Midbrain (tissue), 1 donor: ENCODE results near the gene ABCC11.
"Not testable (repeated sequence)": the region's sequence is repeated elsewhere in the genome, so short reads cannot be mapped to it uniquely, and the experiment has no call there.

Experiments used
- DNase-seq: peaks from one replicate; lab custom pipeline; 2025; lab: John Stamatoyannopoulos, UW

The ABCC11 gene

DNA sequence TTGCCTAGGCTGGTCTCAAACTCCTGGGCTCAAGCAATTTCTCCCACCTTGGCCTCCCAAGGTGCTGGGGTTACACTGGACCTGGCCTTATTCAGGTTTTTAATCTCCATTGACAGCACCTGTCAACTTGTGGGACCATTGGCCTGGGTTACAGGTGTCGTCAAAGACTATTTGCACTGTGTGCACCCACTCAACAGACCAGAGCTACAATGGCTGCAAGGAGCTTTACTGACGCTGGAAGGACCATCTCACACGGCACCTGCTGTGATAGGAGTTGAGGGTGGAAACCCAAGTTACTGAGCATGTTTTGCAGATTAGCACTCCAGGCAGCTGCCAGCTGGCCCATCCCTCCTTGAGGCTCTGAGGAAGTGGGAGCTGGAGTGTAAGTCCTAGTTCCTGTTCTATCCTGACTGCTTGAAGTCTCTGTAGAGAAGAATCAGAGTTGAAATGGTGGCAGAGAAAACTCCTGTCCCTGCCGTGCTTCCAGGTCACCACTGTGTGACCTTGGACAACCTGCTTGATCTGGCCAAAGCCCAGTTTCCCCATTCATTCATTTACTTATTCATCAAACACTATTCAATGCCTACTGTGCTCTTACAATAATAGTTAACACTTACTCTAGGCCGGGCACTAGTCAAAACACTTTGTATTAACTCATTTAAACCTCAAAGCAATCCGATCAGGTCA is 45.7 kb downstream of the ABCC11 start:
- no peak for DNase-seq

DNA sequence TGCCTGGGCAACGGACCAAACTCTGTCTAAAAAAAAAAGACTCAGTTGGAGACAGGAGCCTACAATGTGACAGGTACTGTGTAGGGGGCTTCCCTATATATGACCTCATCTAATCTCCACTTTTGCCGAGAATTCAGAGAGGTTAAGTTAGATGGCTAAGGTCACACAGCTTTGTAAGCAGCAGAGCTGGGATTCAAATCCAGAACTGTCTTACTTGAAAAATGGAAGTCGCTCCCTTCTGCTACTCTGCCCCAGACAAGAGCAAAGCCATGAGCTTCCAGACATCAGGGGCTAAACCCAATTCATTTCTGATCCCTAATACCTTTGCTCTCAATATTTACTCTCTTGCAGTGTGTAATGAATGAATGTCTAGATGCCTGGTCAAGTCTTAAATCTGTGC is 50.0 kb downstream of the ABCC11 start:
- no peak for DNase-seq

DNA sequence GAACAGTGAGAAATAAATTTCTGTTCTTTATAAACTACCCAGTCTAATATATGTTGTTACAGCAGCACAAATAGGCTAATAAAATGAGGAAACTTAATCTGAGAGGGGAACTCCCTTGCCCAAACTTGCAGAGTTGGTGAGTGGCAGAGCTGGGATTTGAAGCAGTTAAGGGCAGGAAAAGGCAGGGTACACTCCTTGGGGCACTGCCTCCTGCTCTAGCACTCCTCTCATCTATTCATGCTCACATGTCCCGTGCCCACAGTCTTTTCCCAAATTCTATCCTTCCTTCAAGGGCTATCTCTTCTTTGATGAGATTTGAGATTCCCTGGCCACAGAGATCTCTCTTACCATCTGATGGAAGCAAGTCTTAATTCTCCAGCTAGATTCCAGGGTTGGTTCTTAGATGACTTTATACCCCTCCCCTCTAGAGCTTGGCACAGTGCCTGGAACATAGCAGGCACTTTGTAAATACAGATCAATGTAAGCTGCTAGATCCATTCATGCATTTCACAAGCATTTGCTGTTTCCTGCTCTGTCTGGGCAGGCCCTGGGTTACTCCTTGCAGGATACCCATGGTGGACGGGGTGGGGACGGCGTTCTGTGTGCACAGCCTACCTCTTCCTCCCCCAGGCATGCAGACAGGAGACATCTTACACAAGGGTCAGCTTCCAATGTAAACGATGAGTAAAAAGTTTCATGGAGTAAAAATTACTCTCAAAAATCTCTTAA is 52.3 kb downstream of the ABCC11 start:
- no peak for DNase-seq

DNA sequence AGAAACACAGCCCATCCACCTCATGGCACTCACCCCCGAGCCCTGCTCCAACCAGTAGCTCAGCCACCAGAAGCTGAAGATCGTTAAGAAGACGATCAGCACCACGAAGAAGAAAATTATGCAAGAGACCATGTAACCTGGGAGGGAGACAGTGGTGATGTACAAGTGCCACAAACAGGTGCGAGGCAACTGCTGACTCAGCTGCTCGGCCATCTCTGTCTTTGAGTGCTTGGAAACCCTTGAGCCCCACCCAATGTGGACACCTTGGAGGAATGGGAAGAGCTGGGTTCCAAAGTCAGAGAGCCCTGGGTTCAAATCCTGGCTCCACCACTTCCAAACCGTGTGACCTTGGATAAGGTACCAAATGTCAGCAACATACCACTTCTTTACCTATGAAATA is 53.5 kb downstream of the ABCC11 start:
- DNase-seq: no peak

DNA sequence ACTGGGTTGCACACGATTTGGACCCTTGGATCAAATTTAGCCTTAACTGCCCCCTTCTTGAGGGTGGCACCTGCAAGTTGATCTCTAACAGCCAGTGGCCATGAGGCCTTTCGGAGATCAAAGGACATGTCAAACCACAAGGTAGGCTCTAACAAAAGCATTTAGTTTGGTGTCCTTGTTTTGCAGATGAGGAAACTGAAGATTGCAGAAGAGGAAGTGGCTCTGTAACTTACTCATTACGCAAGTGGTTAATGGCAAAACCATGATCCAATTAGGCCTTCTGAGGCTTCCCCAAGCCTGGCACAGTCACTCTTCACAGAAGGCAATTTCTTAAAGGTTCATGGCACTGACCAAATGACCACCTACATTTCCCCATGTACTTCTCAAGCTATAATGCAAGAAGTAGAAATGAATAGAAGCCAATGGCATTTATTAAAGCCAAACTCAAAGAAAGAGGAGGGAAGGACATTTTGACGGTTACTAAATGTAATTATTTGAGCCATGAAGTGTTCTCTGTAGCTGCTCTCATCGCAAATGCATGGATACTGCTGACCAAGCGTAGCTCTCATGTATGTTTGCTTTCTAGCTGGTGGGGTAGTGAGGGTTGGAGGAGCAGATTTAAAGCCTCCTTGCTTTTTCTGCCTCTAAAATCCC is 58.8 kb downstream of the ABCC11 start:
- no peak for DNase-seq

DNA sequence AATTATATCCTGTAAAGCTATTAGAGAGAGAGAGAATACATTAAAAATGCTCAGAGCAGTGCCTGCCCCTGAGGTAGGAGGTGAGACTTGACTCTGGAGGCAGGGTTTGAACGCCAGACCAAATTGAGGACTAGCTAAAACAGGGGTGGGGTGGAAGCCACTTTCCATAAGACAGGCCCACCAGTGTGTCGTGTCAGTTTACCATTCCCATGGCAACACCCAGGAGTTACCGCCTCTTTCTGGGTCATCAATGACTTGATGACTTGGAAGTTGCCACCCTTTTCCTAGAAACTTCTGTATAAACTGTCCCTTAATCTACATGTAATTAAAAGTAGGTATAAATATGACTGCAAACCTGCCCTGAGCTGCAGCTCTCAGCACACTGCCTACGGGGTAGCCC is 59.6 kb downstream of the ABCC11 start:
- no peak for DNase-seq

DNA sequence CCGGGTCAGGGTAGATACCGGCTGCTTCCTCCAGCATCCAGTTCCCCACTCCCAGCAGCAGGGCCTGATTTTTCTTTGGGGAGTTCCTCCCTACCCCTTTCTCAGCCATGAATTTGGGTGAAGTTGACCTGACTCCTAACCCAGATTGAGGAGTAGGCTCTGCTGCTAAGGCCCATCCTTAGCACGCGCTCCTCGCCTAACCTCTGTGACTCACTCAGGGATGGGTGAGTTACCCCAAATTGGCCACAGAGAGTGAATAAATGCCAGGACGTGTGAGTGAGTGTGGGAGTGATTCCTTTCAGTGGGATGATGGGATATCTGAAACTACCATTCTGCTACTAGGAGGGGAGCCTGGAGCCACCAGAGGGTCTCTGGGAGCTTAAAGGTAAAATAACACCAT is 62.7 kb downstream of the ABCC11 start:
- DNase-seq: no peak

DNA sequence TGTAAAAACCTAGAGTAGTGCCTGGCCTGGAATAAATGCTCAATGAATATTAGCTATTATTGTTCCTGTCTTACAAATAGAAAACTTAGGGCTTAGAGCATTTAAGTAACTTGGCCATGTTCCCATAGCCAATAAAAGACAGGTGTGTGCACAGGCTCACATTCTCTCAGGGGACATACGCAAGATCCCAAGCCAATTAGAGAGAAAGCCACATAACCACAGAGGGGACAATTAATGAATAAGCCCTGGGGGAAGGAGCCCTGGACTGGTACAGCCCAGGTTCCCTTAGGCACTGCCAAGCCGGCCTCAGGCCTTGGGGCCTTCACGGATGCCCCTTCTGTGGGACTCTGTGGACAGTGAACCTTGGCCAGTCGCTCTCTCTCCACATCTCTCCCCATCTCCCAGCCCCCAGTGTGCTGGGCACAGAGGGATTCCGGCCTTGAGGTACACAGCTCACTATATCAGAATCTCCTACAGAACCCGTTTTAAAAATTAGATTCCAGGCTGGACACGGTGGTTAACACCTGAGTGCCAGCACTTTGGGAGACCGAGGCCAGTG is 64.3 kb downstream of the ABCC11 start:
- no peak for DNase-seq

DNA sequence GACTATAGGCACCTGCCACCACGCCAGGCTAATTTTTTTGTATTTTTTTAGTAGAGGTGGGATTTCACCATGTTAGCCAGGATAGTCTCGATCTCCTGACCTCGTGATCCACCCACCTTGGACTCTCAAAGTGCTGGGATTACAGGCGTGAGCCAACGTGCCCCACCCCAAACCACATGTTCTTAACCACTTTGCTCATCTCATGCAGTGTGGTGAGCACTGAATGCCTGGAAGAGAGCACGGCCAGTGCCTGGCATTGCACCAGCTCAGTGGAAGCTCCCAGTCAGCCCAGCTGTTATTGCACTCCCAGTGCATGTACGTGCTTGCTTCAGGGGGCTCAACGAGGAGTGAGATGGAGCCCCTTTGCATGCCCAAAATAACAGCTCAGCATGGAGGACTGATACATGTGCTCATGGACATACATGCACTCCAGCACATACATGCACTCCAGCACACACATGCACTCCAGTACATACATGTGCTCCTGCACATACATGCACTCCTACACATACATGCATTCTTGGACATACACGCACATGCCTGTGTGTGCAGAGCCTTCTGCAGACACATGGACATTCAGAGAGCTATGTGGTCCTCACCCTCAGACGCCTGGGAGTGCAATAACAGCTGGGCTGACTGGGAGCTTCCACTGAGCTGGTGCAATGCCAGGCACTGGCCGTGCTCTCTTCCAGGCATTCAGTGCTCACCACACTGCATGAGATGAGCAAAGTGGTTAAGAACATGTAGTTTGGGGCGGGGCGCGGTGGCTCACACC is 65.4 kb downstream of the ABCC11 start:
- not testable (repeated sequence) for DNase-seq

DNA sequence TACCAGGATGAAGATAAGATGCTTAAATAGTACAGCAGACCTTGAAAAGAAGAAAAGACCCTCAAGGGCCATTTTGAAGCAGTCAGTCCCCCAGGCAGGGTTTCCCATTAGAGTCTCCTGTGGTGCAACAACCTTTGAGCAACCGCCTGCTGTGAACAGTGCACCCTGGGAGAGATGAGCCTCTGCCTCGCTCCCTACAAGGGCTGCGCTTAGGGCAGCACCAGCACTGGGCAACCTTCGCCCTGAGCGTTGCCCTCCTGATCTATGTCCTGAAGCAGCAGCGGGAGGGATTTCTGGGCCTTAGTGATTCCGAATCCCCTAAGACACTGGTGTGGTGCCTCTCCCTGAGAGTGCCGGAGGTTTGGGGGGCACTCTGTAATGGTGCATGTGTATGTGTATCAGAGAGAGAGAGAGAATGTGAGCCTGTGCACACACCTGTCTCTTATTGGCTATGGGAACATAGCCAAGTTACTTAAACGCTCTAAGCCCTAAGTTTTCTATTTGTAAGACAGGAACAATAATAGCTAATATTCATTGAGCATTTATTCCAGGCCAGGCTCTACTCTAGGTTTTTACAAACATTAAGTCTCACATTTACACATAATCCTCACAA is 66.4 kb downstream of the ABCC11 start:
- DNase-seq: no peak

DNA sequence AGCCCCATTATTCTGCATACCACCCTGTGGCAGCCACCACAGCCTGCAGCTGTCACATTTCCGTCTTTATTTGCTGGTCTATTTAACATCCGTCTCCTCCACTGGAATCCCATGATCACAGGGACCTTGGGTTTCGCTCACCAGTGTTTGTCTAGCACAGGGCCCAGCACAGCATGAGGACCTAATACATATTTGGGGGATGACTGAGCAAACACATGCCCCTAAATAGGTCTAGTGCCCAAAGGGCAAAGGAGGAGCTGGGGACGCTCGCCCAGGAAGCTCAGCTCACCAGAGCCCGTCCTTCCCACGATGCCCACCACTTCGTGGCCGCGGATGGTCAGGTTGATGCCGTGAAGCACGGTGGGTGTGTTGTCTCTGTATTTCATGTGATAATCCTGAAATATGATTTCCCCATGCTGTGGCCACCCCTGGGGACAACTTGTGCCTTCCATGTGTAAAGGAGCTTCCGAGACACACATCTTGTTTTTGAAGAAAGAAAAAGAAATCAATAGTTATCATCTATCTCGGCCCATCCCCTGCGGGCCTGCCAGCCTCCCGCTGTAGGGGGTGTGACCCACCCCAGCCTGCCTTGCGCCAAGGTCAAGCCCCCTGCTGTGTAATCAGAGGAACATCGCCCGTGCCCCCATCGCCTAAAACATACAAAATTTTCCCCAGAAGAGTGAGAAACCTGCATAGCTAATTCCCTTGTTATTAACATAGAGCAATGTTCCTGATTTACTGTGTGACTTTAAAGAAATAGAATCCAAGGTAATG is 70.5 kb downstream of the ABCC11 start:
- no peak for DNase-seq

DNA sequence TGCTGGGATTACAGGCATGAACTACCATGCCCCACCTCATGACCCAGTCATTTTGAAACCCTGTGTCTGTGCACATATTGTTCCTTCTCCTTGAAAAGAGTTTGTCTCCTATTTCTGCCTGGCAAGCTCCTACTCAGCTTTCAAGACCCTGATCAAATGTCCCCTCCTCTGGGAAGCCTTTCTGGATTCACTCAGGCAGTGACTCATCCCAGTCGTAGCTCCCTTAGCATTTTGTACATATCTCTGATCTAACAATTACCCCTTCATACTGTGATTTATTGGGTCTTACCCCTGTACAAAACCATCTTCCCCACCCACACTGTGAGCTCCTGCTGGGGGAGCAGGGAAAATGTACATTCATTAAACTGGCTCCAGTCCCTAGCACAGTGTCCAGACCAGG is 73.5 kb downstream of the ABCC11 start:
- DNase-seq: no peak

DNA sequence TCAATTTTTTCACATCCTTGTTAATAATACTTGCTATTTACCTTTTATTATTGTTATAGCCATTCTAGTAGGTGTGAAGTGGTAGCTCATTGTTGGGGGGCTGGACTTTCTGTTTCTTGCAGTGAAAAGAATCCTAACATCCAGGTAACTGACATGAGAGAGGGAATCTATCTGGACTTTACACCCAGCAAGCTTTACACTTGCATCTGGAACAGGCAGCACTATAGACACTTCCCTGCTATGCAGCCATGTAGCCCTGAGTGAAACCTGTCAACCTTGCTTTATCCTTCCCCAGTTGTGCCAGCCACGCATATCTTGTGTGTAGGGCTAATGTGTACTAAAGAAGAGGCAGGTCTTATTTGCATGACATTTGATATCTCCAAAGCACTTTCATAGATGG is 74.7 kb downstream of the ABCC11 start:
- no peak for DNase-seq

DNA sequence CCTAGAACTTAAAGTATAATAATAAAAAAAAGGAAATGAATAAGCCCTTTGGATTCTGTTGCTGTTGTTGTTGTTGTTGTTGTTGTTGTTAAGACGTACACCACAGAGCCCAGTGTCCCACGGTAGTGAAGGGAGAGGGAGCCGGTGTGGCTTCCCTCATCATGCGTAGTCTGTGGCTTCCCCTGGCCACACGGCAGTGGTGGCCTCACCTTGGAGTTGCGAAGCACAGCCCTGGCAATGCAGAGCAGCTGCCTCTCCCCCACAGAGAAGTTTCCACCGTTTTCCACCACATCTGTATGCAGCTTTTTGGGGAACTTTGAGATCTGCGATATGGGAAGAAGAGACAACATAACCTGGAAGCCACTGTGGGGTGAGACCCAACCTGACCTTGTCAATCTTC is 77.4 kb downstream of the ABCC11 start:
- DNase-seq: no peak

DNA sequence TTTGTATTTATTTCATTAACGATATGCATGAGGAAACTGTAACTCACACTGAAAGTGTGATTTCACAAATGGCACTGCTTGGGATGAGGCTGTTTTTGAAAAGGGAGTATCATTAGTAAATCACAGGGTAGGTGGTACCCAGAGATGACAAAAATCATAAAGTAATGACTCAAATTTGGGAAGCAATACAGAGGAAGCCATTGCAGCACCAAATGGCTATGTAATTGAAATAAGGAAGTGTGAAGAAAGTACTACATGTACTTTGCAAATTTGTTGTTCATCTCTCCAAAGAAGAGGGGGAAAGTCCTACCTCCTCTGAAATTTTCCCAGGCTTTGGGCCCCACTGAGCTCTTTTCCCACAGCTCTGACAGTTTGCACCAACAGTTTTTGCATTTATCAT is 79.3 kb downstream of the ABCC11 start:
- no peak for DNase-seq

DNA sequence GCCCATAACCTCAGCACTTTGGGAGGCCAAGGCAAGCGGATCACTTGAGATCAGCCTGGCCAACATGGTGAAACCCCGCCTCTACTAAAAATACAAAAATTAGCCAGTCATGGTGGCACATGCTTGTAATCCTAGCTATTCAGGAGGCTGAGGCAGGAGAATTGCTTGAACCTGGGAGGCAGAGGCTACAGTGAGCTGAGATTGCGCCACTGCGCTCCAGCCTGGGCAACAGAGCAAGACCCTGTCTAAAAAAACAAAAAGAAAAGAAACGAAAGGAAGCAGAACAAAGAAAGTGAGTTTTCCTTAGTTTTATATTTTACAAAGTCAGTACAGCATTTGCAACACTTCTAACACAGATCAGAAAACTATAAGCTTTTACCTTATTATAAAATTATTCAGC is 80.7 kb downstream of the ABCC11 start:
- DNase-seq: not testable (repeated sequence)

DNA sequence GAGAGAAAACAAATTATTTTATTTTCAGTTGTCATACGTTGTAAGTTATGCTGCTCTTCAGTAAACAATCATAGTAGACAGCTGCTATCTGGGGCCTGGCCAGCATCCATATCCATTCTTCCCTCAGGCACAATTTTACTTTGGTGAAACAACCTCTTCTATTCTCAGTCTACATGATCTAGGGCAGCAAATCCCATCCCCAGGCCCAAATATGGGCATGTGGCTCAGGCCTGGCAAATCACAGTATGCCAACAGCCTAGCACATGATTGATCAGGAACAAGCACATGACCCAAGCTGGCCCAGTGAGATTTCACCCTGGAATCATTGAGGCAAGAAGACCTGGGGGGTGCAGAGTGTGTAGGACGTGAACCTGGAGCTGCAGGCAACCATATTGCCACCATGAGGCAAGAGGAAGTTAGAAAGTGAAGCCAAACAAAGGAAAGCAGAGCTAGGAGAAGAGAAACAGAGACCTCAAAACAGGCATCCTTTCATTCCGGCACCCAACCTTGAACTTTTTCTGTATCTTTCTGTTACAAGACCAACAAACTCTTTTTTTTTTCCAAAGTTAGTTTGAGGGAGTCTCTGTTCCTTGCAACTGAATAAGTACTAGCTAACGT is 81.3 kb downstream of the ABCC11 start:
- no peak for DNase-seq

DNA sequence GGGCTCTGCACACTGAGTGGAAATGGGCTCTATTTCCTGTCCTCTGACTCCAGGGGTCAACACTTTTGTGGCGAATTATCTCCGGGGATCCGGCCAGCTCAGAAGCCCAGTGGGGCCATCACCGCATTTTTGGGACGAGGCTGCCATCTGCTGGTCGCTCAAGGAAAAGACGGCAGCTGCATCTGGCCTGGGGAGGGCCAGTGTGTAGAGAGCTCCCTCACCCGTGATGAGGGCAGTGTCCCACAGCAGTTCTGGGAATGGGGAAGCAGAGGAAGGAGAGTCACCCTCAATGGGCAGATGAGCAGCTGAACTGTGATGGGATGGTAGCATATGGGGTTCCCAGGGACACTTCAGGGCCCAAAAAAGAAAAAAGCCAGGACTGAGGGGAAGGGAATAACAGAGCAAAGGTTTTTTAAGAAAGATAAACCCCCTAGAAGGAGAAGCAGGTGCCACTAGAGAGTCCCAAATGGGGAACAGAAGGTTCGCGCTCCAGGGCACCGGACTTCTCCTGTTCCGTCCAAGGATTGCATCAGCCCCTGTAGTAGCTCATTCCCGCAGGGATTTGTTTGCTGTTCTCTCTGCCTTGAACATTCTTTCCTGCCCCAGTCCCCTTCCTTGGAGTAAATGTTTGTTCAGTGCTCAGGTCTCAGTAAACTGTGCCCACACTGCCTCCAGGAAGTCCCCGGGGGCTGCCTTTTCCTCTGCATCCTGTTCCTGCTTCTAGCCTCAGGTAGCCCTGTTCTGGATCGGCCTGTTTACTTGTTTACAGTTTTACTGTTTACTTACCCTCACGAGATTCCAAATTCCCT is 82.2 kb downstream of the ABCC11 start:
- peak; percentile 67 for DNase-seq

DNA sequence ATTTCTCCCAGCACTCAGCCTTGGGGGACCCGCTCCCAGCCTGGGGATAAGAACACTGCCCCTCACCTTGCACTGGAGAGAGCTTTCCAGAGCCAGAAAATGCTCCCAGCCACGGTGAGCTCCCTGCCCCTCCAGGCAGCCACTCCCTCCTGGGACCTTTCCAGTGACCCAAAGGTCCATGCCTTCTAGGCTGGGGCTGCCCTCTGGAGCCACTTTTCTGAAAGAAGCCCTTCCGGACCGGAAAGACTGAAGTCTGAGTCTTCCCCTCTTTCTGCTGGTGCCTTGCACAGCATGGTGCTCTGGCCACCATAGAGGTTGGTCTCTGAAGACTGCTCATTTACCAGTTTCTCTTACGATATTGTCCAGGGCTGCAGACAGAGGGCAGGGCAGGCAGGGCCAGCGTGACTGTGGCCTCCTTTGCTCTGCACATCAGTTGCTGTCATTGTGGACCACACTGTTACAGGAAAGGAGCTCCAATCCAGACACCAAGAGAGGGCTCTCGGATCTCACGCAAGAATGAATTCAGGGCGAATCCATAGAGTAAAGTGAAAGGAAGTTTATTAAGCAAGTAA is 84.4 kb downstream of the ABCC11 start:
- no peak for DNase-seq
